GM18502 (cell line): ENCODE measurements around the gene NHERF2.

Experiments used
- ATAC-seq: cut with Tn5 transposase; IDR thresholded peaks from one replicate; pipeline ENCODE4 v1.9.1; 2021; ENCODE audit warnings: mild to moderate bottlenecking; ENCODE audit not compliant: unreplicated experiment, poor library complexity

Gene NHERF2

DNA sequence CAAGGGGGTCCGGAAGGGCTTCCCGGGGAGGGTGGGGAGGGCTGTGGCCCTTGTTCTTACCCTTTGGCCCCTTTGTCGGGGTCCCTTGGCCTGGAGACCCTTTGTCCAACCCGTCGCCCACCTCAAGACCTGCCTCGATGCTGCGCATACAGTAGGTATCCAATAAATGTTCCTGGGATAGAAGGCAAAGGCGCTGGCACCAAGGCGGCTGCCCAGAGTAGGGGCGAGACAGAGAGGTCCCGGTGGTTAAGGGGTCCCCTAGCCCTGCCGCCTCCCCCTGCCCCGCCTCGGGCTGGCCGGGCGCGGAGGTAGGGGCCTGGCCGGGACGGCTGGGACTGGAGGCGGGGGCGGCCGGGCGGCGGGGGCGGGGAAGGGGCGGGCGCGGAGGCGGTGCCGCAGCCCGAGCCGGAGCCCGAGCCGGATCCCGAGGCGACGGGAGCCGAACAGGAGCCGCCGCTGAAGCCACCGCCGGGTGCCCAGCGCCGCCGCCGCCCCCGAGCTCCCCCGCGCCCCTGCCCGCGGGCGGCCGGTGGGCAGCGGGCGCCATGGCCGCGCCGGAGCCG is at the start of gene NHERF2:
NHERF2 (plus strand) TSS at position 442 of the 563 bp plus-strand sequence; CDS start at position 546, 104 bp downstream.
- no peak for ATAC-seq

DNA sequence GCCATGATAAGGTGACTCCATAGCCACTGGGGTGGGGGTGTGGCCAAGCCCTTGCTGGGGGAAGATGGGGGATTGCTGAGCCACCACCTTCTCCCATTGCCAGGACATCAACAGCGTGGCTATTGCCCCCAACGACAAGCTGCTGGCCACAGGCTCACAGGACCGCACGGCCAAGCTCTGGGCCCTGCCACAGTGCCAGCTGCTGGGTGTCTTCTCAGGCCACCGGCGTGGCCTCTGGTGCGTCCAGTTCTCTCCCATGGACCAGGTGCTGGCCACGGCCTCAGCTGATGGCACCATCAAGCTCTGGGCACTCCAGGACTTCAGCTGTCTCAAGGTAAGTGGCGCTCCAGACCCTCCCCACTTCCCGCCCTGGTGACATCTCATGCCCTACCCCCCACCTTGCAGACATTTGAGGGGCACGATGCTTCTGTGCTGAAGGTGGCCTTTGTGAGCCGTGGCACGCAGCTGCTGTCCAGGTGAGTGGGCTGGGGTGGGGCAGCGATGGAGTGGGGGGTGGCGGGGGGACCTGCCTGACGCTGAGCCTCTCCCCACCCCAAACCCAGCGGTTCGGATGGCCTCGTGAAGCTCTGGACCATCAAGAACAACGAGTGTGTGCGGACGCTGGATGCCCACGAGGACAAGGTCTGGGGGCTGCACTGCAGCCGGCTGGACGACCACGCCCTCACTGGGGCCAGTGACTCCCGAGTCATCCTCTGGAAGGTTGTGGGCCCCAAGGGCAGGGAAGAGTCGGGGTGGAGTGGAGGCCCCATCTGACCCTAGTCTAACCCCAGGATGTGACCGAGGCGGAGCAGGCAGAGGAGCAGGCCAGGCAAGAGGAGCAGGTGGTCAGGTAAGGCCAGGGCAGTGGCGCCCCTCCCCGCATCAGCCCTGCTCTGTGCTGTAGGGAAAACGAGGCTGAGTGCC is 49.5 kb upstream of the NHERF2 start:
- ATAC-seq, result no peak

DNA sequence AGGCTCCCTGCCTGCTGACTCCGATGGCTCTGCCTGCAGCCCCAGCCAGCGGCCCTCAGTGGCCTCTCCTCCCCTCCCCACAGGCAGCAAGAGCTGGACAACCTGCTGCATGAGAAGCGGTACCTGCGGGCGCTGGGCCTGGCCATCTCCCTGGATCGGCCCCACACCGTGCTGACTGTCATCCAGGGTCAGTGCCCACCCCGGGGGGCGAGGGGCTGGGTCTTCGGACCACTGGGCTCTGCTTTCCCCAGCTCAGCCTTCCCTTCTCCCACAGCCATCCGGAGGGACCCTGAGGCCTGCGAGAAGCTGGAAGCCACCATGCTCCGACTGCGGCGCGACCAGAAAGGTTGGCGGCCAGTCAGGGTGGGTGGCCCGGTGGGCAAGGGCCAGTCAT is 48.8 kb upstream of the NHERF2 start:
- no peak for ATAC-seq

DNA sequence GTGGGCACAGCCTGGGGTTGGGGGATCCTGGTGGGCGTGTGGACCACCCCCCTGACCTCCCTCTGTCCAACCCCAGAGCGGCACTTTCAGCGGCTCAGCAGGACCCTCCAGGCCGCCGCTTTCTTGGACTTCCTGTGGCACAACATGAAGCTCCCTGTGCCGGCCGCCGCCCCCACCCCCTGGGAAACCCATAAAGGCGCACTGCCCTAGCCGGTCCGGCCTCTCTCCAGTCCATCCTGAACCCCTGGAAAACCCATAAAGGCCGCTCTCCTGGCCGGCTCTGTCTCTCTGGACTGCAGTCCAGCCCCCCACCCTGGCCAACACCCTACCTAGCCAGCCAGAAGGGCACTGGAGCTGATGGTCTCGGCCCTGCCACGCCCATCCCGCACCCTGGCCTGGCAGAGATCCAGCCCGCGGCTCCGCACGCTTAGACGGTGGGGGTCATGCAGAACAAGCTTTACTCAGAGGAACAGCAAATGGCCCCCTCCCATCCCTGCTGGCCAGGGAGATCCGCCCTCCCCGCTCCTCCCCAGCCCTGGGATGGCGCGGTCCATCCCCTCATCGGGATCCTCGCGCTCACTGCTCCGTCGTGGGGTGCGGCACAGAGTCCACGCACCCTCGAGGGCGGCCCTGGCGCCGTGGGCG is 48.1 kb upstream of the NHERF2 start:
- no peak for ATAC-seq

DNA sequence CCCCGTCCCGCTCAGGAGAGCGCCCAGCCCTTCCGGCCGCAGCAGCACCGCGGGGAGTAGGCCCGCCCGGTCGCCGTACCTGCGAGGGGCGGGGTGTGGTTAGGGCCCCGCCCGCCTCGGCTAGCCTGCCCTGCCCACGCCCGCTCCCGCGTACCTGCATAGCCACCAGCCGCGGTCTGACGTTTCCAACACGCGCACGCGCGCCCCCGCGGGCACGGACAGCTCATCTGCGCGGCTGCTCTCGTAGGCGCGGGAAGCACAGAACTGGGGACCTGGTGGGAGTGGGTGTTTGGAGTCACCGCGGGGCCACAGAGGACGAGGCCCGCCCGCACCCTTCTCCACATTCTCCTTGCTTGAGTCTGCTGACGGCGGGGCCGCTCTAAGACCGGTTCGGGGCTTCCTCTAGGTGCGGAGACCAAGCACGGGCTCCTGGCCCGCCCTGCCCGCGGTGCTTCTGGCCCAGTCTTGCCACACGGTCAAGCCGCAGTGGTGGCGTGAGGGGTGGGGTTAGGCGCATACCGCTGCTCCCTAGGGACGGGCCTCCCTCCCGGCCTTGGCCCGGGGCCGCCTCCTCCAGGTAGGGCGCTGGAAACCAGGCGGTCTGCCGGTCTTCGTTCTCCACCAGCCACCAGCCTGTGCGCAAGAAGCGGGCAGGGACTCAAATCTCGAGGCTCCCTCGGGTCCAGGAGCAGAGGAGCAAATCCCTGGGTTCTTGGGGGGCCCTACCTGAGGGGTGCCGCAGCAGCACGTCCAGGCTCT is 47.3 kb upstream of the NHERF2 start:
- ATAC-seq, result no peak

DNA sequence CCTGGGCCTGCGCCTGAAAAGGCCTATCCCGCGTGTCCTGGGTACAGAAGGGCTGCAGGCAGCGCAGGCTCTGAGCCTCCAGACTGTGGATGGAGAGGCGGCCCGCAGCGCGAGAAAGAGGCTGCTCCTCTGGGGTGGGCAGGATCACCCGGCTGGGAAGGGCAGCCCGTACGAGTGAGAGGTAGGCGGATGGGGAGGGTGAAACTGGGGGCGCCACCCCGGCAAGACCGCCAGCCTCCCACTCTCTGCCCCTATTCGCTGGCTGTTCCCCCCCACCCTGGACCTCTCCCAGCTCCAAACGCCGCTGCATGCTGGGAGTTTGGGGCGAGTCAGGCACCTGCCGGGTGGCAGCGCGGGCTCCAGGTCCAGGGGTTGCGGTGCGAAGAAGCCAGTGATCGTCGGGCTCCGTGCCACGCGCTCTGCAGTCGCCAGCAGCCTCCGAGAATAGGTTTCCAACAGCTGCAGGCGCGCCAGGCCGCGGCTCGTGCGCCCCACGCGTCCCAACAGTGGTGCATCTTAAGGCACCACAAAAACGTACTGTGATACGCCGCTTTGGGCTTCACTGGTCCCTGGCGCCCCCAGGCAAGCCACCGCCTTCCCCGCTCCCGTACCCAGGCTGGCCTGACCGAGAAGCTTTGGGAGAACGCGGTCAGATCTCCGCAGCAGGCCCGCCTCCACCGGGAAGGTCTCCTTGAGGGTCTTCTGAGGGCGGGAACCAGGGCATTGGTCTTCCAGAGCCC is 46.5 kb upstream of the NHERF2 start:
- ATAC-seq, result no peak

DNA sequence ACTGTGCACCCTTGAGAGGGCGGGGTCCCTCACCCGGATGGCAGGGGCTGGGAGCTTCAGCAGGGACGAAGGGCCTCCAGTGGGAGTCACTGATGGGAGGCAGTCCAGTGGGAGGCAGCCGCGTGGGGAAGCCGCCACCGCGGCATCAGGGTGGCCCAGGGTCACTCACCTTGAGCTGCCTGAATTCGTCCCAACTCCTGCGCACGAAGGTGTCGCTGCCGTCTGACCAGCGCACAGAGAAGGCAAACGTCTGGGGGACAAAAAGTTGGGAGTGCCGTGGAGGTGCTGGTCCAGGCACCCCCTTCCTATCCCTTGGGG is 46.0 kb upstream of the NHERF2 start:
- ATAC-seq, result no peak

DNA sequence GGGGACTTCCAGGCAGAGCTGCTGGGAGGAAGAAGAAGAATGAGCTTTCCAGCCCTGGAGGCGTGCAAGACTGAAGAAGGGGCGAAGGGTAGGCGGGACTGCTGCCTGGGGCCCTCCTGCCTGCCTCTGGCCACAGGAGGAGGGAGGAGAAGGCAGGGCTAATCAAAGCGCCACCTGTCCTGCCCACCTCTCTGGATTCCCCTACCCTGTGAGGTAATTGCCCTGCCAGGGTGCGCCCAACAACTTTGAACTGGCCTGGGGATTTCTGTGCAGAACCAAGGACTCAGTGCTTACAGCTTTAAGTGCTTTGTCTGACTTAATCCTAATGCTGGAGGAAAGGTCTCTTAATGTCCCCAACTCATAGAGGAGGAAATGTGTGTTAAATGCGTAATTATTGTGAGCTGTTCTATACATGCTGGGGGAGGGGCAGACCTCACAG is 45.3 kb upstream of the NHERF2 start, which contains the start of gene NOXO1:
NOXO1 (minus strand) TSS at position 72 of the 439 bp plus-strand sequence. CDS start 290 bp downstream, outside the sequence.
- ATAC-seq, result no peak

DNA sequence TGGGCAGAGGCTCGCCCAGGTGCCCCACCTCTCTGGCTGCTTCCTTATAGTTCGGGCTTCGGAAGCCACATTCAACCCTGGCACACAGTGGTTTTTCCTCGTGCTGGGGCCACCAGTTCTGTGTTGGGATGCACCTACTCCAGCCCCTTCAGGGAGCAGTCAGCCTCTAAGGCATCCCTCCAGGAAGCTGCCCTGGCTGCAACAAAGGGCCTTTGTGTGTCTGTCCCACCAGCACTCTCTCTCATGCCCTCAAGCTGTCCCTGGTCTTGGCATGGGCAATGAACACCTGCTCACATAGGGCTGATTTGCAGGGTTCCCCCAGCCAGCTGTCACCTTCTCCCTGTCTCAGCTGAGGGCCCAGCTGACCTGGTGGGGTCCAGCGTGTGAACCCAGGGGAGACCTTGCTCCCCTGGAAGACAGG is 44.7 kb upstream of the NHERF2 start:
- no peak for ATAC-seq

DNA sequence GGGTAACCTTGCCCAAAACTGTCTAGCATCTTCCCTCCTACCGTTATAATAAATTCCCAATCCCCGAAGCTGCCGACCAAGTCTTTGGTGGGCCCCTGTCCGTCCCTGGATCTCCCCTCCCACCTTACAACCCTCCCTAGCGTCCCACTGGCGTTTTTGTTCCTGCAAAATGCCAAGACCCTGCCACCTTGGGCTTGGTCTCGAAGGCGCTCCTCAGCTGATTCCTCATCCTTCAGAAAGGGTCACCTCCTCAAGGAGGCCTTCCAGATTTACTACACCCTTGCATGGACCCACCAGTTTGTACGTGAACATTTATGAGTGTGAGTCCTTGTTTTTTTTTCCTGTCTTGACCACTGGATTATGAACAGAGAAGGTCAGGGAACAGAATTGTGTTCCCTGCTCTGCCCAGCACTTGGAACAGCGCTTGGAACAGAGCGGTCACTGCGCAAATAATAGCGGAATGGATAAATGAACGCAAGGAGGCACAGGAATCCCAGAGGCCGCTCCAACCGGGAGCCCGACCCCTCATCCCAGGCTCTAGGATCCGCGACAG is 43.6 kb upstream of the NHERF2 start:
- ATAC-seq, result no peak

DNA sequence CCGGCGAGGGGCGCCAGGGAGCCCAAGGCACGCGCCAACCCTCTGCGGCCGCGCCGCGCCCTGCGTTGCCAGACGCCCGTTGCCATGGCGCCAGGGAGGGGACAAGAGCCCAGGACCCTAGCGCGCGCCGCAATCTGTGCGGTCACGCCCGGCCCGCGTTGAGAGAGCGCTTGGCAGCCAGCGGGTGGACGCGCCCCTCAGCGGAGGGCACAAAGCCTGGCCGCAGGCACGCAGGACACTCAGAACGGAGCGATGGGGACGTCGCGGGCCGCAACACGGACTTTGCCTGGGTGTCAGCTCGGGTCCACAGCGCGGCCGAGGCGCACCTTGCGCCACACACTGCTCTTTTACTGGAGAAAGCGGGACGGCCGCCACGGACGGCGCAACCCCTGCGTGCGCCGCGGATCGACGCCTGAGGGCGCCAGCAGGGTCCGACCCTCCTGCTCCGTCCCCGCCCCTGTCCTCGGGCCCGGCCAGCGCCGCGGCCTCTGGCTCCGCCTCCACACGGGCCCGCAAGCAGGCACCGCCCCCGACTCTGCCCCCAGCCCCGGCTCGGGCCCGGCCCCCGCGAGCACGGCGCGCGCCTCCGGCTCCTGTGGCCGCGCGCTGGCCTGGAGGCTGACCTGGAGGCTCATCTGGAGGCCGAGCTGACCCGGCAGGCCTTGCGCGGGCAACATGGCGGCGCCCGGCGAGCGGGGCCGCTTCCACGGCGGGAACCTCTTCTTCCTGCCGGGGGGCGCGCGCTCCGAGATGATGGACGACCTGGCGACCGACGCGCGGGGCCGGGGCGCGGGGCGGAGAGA is 43.0 kb upstream of the NHERF2 start, which contains the start of gene GFER:
GFER (plus strand) TSS at position 650 of the 803 bp plus-strand sequence; CDS start at position 676, 26 bp downstream.
- ATAC-seq, result peak; percentile 77

DNA sequence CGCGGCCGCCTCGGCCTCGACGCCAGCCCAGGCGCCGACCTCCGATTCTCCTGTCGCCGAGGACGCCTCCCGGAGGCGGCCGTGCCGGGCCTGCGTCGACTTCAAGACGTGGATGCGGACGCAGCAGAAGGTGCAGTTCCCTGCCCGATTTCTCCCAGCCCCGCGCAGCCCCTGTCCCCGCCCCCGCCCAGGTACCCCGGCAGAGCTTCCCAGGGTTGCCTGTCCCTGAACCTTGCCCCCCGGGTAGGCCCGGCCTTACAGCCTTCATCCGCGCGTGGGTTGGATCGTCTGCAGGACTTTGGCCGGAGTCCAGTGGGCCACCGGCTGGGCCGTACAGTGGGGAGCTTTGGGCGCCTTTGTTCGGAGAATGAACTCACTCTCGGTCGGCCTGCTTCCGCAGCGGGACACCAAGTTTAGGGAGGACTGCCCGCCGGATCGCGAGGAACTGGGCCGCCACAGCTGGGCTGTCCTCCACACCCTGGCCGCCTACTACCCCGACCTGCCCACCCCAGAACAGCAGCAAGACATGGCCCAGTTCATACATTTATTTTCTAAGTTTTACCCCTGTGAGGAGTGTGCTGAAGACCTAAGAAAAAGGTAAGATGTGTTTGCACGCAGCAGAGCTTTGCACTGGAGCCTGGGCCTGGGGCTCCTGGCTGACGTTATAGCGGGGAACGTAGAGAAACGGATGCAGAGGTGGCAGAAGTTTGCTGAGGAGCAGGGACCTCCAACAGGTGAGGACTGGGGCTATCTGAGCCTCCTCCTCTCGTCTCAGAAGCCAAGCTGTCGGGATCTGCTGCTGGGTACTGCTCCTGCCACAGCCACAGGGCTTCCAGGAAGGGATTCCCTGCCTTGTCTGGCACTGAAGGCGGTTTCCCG is 42.1 kb upstream of the NHERF2 start:
- peak; percentile 17 for ATAC-seq

DNA sequence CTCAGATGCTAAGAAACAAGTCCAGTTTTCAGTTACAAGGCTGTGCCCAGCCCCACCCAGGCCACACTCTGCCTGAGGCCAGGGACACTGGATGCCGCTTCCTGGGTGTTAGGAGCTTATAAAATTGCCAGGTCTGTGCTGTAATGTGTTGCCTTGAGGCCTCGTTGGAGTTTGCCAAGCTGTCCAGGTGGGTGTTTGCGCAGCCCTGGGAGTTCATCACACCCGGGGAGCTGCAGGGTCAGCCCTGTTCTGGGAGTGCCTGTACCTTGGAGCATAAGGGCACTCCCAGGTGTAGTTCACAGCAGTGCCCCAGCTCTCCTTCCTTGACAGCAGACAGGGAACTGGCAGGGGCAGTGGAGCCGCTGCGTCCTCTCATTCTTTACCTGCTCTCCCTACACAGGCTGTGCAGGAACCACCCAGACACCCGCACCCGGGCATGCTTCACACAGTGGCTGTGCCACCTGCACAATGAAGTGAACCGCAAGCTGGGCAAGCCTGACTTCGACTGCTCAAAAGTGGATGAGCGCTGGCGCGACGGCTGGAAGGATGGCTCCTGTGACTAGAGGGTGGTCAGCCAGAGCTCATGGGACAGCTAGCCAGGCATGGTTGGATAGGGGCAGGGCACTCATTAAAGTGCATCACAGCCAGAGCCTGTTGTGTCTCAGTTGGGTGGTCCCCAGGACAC is 41.1 kb upstream of the NHERF2 start:
- ATAC-seq, result no peak

DNA sequence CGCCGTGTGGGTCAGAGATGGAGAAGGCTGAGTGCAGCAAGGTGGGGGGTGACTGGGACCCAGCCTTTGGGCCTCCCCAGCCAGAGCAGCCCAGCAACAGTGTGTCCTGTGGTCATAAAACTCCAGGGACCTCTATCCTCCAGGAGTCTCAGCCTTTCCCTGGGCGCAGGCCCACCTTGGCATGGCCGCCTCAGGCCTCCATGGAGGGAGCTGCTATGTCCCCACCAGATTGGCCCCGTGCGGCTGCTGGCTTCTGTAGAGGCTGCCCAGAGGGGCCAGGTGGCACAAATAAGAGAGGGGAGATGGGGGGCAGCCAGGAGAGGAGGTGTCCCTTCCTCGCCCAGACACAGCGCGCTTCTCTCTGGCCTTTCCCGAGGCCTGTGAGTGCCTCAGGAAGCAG is 39.5 kb upstream of the NHERF2 start:
- no peak for ATAC-seq

DNA sequence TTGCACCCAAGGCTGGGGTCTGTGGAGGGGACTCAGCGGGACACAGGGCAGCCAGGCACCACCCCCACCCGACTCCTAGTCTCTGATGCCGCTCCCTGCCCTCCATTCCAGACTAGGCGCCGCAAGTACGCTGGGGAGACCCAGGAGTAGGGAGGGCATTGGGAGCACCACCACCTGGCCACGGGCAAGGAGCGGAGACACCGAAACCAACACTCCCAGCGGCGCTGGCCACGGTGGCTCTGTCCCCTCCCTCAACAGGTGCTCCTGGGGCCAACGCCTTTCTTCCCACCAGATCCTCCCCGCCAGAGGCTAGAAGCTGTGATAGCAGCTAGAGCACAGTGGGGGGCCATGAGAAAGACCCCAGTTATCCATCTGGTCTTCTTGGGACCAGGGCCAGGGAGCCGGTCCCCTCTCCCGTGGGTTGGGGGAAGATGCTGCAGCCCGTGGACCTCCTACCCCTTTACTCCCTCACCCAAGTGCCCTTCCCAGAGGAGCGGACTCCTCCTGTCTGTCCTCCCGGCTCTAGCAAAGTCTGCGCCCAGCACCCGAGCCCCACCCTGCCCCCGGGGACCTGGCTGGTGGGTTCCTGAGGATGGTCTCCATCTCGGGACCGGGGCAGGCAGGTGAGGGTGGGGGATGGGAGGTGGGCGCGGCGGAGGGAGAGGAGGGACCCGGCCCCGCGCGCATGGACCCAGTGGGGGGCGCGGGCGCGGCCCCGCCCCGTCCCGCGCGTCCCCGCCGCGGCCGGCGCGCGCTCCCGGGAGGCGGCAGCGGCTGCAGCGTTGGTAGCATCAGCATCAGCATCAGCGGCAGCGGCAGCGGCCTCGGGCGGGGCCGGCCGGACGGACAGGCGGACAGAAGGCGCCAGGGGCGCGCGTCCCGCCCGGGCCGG is 37.2 kb upstream of the NHERF2 start, which contains the start of gene SYNGR3:
SYNGR3 (plus strand) TSS at position 762 of the 892 bp plus-strand sequence. CDS start 133 bp downstream, outside the sequence.
- ATAC-seq, result no peak

DNA sequence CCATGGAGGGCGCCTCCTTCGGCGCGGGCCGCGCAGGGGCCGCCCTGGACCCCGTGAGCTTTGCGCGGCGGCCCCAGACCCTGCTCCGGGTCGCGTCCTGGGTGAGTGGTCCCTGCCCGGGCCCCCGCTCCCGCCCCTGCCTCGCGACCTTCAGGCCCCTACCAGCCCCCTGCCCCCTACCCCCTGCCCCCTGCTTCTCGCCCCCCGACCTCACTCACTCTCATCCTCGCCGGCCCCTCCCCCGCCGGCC is 36.7 kb upstream of the NHERF2 start:
- no peak for ATAC-seq
